ENCODE measurements around the gene NPEPPS.

NPEPPS gene

GRCh38 chr17:47649153-47649971, 118.5 kb downstream of the NPEPPS start, which contains the start of gene KPNB1:
Gene KPNB1, plus strand, starts transcription at chr17:47649919. Its CDS starts 326 bp downstream, at chr17:47650245.
- H3K27ac ChIP-seq = peak within 1 kb of the TSS; percentile 93
- TF ChIP-seq CTCF (conservative IDR thresholded peaks at IDR 0.05) = no peak
- no peak for TF ChIP-seq ZFX (IDR thresholded peaks at IDR 0.05)

DNA sequence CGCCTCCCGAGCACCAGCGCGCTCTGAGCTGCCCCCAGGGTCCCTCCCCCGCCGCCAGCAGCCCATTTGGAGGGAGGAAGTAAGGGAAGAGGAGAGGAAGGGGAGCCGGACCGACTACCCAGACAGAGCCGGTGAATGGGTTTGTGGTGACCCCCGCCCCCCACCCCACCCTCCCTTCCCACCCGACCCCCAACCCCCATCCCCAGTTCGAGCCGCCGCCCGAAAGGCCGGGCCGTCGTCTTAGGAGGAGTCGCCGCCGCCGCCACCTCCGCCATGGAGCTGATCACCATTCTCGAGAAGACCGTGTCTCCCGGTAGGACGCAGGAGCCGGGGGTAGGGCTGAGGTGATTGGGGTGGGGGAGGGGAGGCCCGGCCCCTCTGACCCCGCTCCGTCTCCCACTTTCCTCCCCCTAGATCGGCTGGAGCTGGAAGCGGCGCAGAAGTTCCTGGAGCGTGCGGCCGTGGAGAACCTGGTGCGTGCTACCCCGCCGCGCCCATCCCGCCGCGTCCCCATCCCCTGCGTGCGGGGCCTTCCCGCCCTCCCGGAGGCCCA, 119.1 kb downstream of the NPEPPS start:
- H3K27ac ChIP-seq = peak overlapping the region; percentile 93
- TF ChIP-seq CTCF (conservative IDR thresholded peaks at IDR 0.05) (no peak), ZFX (IDR thresholded peaks at IDR 0.05) (0 out of 2 replicates have a peak, but pooled peaks have one; percentile 41)

- TF ChIP-seq CTCF (conservative IDR thresholded peaks at IDR 0.05) (no peak), ZFX (IDR thresholded peaks at IDR 0.05) (peak; percentile 77)
- peak overlapping the region; percentile 93 for H3K27ac ChIP-seq
Observed at GRCh38 chr17:47650525-47651522, 119.9 kb downstream of the NPEPPS start.

DNA sequence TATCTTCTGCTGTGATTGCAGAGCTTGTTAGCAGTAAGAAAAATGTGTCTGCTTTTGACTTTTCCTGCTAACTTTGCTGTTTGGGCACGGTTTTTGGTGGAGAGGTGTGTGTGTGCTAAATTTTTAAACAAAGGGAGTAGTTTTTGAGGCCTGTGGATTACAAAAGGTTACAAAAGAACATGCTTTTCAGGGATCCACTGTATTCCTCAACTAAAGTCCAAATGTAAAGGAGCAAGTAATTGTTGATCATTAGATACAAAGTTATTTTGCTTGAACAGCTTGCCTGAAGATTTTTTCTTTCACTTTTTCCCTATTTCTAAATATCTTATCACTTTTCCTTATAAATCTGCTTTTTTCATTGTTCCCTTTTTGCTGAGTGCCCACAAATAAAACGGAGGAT, 120.8 kb downstream of the NPEPPS start:
- TF ChIP-seq CTCF (conservative IDR thresholded peaks at IDR 0.05) = no peak
- no peak for TF ChIP-seq ZFX (IDR thresholded peaks at IDR 0.05)
- no peak overlapping the region for H3K27ac ChIP-seq

DNA sequence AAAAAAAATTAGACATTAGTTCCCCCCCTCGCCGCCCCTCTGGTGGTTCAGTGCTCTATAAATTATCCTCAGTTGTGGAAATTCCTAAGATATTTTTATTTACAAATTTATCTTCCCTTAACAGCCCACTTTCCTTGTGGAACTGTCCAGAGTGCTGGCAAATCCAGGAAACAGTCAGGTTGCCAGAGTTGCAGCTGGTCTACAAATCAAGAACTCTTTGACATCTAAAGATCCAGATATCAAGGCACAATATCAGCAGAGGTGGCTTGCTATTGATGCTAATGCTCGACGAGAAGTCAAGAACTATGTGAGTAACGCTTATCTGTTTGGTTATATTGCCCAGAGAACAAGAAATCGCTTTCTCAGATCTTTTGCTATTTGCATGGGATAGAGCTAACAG, 121.7 kb downstream of the NPEPPS start:
- no peak for TF ChIP-seq CTCF (conservative IDR thresholded peaks at IDR 0.05)
- TF ChIP-seq ZFX (IDR thresholded peaks at IDR 0.05) = no peak
- H3K27ac ChIP-seq = no peak overlapping the region

DNA sequence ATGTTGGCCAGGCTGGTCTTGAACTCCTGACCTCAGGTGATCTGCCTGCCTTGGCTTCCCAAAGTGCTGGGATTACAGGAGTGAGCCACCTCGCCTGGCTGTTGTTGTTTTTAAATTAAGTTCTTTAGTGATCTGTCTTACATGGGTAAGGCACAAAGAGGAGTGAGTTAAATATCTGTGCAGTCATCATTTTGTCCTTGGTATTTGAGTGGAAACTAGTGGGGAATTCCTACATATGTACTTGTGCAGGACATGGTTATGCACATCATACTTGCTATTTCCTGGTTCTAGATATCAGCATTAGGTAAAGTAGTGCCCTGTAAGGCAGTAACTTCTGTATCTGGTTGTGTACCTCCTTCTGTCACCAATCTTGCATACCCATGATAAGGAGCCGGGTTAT, 122.5 kb downstream of the NPEPPS start:
- no peak overlapping the region for H3K27ac ChIP-seq

More for the DNA sequence above, 122.5 kb downstream of the NPEPPS start:
- TF ChIP-seq CTCF (conservative IDR thresholded peaks at IDR 0.05) (no peak), ZFX (IDR thresholded peaks at IDR 0.05) (no peak)
